ENCODE measurements around the gene PBX4. TPM values are rescaled to one million over a fixed set of nuclear protein-coding genes. Genes with fewer than 3 reads are reported as not detected.

The PBX4 gene
- total and polyA plus RNA-seq, 2 donors (not counting 1 experiment from before 2014, with no cell fraction given) = 11.7 TPM

GRCh38 chr19:19558636-19559035 is 59.9 kb downstream of the PBX4 start:
- ChIA-PET CTCF (interaction anchor here (1.4 kb wide), 1 partner anchor 27 kb away, joined by 5 read pairs; no protein-coding TSS in a partner anchor), POLR2A (no interaction called here)
- 97% methylated on average over 14 of the region's 16 CpGs for WGBS (ENCODE audit: insufficient coverage)
- ATAC-seq (ENCODE audit: low read depth) (no peak), DNase-seq (no peak)
- Histone ChIP-seq H3K27me3 (replicated peaks in 1 of 4; ENCODE audit: control extremely low read depth in 1 of 4, control insufficient read depth in 3 of 4, insufficient read depth in 4 of 4, low read length in 3 of 4) (no peaks in the 10 kb centered on the region), H3K79me2 (ENCODE audit: control insufficient read depth, insufficient read depth, low read length) (no peaks in the 10 kb centered on the region), H3K36me3 (replicated peaks in 1 of 2; ENCODE audit: control extremely low read depth in 1 of 2, control insufficient read depth in 1 of 2, extremely low read depth in 1 of 2, insufficient read depth in 2 of 2, low read length in 1 of 2) (no peaks in the 10 kb centered on the region), H3K9me3 (ENCODE audit: control extremely low read depth in 1 of 3, control insufficient read depth in 2 of 3, insufficient read depth in 1 of 3, low read length in 2 of 3) (peaks cover 0 to 6% (median 0%) of the 10 kb centered on the region in 3 donors), H3K4me2 (replicated peaks; ENCODE audit: low read depth, low read length, poor library complexity, severe bottlenecking) (no peak overlapping the region), H3K4me3 (ENCODE audit: control extremely low read depth in 1 of 5, extremely low read depth in 1 of 5, insufficient read depth in 1 of 5, low read depth in 2 of 5, low read length in 4 of 5) (no peak overlapping the region), H3K4me1 (ENCODE audit: control insufficient read depth in 2 of 2, insufficient read depth in 2 of 2, low read length in 2 of 2) (peaks cover 0 to 2% of the 10 kb centered on the region in 2 donors), H2AFZ (ENCODE audit: insufficient read depth, low read depth, low read length, poor library complexity, severe bottlenecking) (no peak overlapping the region), H3K27ac (ENCODE audit: low read length in 2 of 2) (no peak overlapping the region), H3K9ac (ENCODE audit: low read length) (no peak overlapping the region), H4K20me1 (ENCODE audit: control insufficient read depth, insufficient read depth, low read length, poor library complexity, severe bottlenecking) (no peaks in the 10 kb centered on the region)
- TF ChIP-seq CTCF (IDR thresholded peaks at IDR 0.05) (no peak), EZH2 (IDR thresholded peaks at IDR 0.05; ENCODE audit: borderline replicate concordance, insufficient read depth, low read depth, low read length, poor library complexity, severe bottlenecking) (no peak)
- Mint-ChIP-seq H3K4me3 (no peak overlapping the region), H3K4me1 (no peaks in the 10 kb centered on the region), H3K9me3 (ENCODE audit: insufficient read depth) (no peaks in the 10 kb centered on the region), H3K27me3 (no peaks in the 10 kb centered on the region), H3K27ac (no peak overlapping the region)
- intact Hi-C loops (cut with micrococcal nuclease) = no loop called here

- peaks cover 0 to 1% (median 0%) of the 10 kb centered on the region in 3 donors for H3K9me3 ChIP-seq (ENCODE audit: control extremely low read depth in 1 of 3, control insufficient read depth in 2 of 3, insufficient read depth in 1 of 3, low read length in 2 of 3)
- TF ChIP-seq EZH2 (IDR thresholded peaks at IDR 0.05; ENCODE audit: borderline replicate concordance, insufficient read depth, low read depth, low read length, poor library complexity, severe bottlenecking) (no peak), CTCF (IDR thresholded peaks at IDR 0.05) (no peak)
- H3K4me2 ChIP-seq (replicated peaks; ENCODE audit: low read depth, low read length, poor library complexity, severe bottlenecking) = no peak overlapping the region
- H2AFZ ChIP-seq (ENCODE audit: insufficient read depth, low read depth, low read length, poor library complexity, severe bottlenecking) = no peak overlapping the region
- POLR2A ChIA-PET = no interaction called here
- H4K20me1 ChIP-seq (ENCODE audit: control insufficient read depth, insufficient read depth, low read length, poor library complexity, severe bottlenecking) = no peaks in the 10 kb centered on the region
- Mint-ChIP-seq H3K4me3 (no peak overlapping the region), H3K4me1 (no peaks in the 10 kb centered on the region), H3K27me3 (no peaks in the 10 kb centered on the region), H3K9me3 (ENCODE audit: insufficient read depth) (no peaks in the 10 kb centered on the region), H3K27ac (no peak overlapping the region)
- no peak overlapping the region for H3K27ac ChIP-seq (ENCODE audit: low read length in 2 of 2)
- no peaks in the 10 kb centered on the region for H3K27me3 ChIP-seq (replicated peaks in 1 of 4; ENCODE audit: control extremely low read depth in 1 of 4, control insufficient read depth in 3 of 4, insufficient read depth in 4 of 4, low read length in 3 of 4)
- H3K79me2 ChIP-seq (ENCODE audit: control insufficient read depth, insufficient read depth, low read length) = no peaks in the 10 kb centered on the region
- no peak overlapping the region for H3K9ac ChIP-seq (ENCODE audit: low read length)
- intact Hi-C loops (cut with micrococcal nuclease) = no loop called here
- no peak overlapping the region for H3K4me3 ChIP-seq (ENCODE audit: control extremely low read depth in 1 of 5, extremely low read depth in 1 of 5, insufficient read depth in 1 of 5, low read depth in 2 of 5, low read length in 4 of 5)
- peaks cover 0 to 2% of the 10 kb centered on the region in 2 donors for H3K4me1 ChIP-seq (ENCODE audit: control insufficient read depth in 2 of 2, insufficient read depth in 2 of 2, low read length in 2 of 2)
- ATAC-seq (ENCODE audit: low read depth) (no peak), DNase-seq (no peak)
- CTCF ChIA-PET = interaction anchor here (1.4 kb wide), 1 partner anchor 27 kb away, joined by 5 read pairs; no protein-coding TSS in a partner anchor
- no peaks in the 10 kb centered on the region for H3K36me3 ChIP-seq (replicated peaks in 1 of 2; ENCODE audit: control extremely low read depth in 1 of 2, control insufficient read depth in 1 of 2, extremely low read depth in 1 of 2, insufficient read depth in 2 of 2, low read length in 1 of 2)
- 80% methylated on average over 12 of the region's 15 CpGs for whole genome bisulfite sequencing (ENCODE audit: insufficient coverage)
Observed at GRCh38 chr19:19558055-19558454, 60.4 kb downstream of the PBX4 start.
